ENCODE measurements around the gene USP54. TPM values are rescaled to one million over a fixed set of nuclear protein-coding genes. Genes with fewer than 3 reads are reported as not detected.

Gene USP54
- total RNA-seq (2022; extraction: Qiagen RNA extraction; ENCODE audit: low read depth) = 9.6 to 14.4 TPM (median 11.9 TPM) in 5 replicates

GRCh38 chr10:73590881-73591799 lies at the start of gene USP54:
TSS of gene USP54 (minus strand) at chr10:73591342. CDS start at chr10:73575658, 15,684 bp downstream.

GRCh38 chr10:73495884-73496674 lies 95.1 kb downstream of the USP54 start, which contains the start of gene PPP3CB:
TSS of gene PPP3CB (minus strand) at chr10:73496024. CDS start at chr10:73495889, 135 bp downstream.

Other genes starting within 250 kb of the USP54 start
- 0.11 to 0.22 TPM (median 0.12 TPM) in 5 replicates for gene CFAP70, start 232.5 kb downstream of the USP54 start, total RNA-seq (2022; extraction: Qiagen RNA extraction; ENCODE audit: low read depth)
- 107 to 140 TPM (median 108 TPM) in 5 replicates for gene ANXA7, start 177.3 kb downstream of the USP54 start, total RNA-seq (2022; extraction: Qiagen RNA extraction; ENCODE audit: low read depth)
- gene MSS51, start 157.8 kb downstream of the USP54 start, total RNA-seq (2022; extraction: Qiagen RNA extraction; ENCODE audit: low read depth) = 0.40 to 0.65 TPM (median 0.62 TPM) in 5 replicates
- gene PPP3CB, start 95.3 kb downstream of the USP54 start, total RNA-seq (2022; extraction: Qiagen RNA extraction; ENCODE audit: low read depth) = 9.9 to 18.8 TPM (median 16.2 TPM) in 5 replicates
- not detected in 5 replicates for gene MYOZ1, start 50.1 kb upstream of the USP54 start, total RNA-seq (2022; extraction: Qiagen RNA extraction; ENCODE audit: low read depth)
- not detected in 5 replicates for gene SYNPO2L, start 64.7 kb upstream of the USP54 start, total RNA-seq (2022; extraction: Qiagen RNA extraction; ENCODE audit: low read depth)
- 1.7 to 3.5 TPM (median 3.1 TPM) in 5 replicates for gene AGAP5, start 106.8 kb upstream of the USP54 start, total RNA-seq (2022; extraction: Qiagen RNA extraction; ENCODE audit: low read depth)
- gene SEC24C, start 153.0 kb upstream of the USP54 start, total RNA-seq (2022; extraction: Qiagen RNA extraction; ENCODE audit: low read depth) = 39.6 to 66.6 TPM (median 61.1 TPM) in 5 replicates
- gene CHCHD1, start 190.7 kb upstream of the USP54 start, total RNA-seq (2022; extraction: Qiagen RNA extraction; ENCODE audit: low read depth) = 63.4 to 72.2 TPM (median 67.6 TPM) in 5 replicates
- gene ZSWIM8, start 194.3 kb upstream of the USP54 start, total RNA-seq (2022; extraction: Qiagen RNA extraction; ENCODE audit: low read depth) = 22.4 to 48.8 TPM (median 43.4 TPM) in 5 replicates
- 10.9 to 22.6 TPM (median 19.1 TPM) in 5 replicates for gene NDST2, start 220.3 kb upstream of the USP54 start, total RNA-seq (2022; extraction: Qiagen RNA extraction; ENCODE audit: low read depth)